CD4-positive, alpha-beta T cell treated with Interferon gamma for 1 hour (primary cell): ENCODE data around the gene ERGIC3.
"Not testable (repeated sequence)": the region's sequence is repeated elsewhere in the genome, so short reads cannot be mapped to it uniquely, and the experiment has no call there.

Experiments used
- DNase-seq: peaks from one replicate; pipeline ENCODE4 v3.0.0-alpha.2; 2020

Gene ERGIC3

GRCh38 chr20:35518955-35519354 lies 22.9 kb upstream of the ERGIC3 start:
- no peak for DNase-seq

- no peak for DNase-seq
These were observed 18.5 kb upstream of the ERGIC3 start for GRCh38 chr20:35523298-35523888.

GRCh38 chr20:35525639-35526038 lies 16.2 kb upstream of the ERGIC3 start:
- DNase-seq, result no peak

GRCh38 chr20:35527122-35527769 lies 14.6 kb upstream of the ERGIC3 start:
- no peak for DNase-seq

- DNase-seq, result no peak
These were observed 12.3 kb upstream of the ERGIC3 start, which contains the start of gene C20orf173 for GRCh38 chr20:35529552-35529951. C20orf173 (minus strand) TSS chr20:35529652; CDS start chr20:35529373, 279 bp downstream.

GRCh38 chr20:35539756-35540212 lies 2.1 kb upstream of the ERGIC3 start:
- DNase-seq, result peak; percentile 46

- DNase-seq, result no peak
These were observed 628 bp upstream of the ERGIC3 start for GRCh38 chr20:35541118-35541782.

GRCh38 chr20:35542990-35543389 lies 1.1 kb downstream of the ERGIC3 start:
- no peak for DNase-seq

- no peak for DNase-seq
These were observed 2.6 kb downstream of the ERGIC3 start for GRCh38 chr20:35544436-35544835.

GRCh38 chr20:35544941-35545340 lies 3.1 kb downstream of the ERGIC3 start:
- not testable (repeated sequence) for DNase-seq

GRCh38 chr20:35546127-35546526 lies 4.2 kb downstream of the ERGIC3 start:
- DNase-seq, result no peak

- no peak for DNase-seq
These were observed 5.5 kb downstream of the ERGIC3 start for GRCh38 chr20:35547329-35547728.

GRCh38 chr20:35551503-35551902 lies 9.6 kb downstream of the ERGIC3 start:
- DNase-seq, result no peak

GRCh38 chr20:35552914-35553313 lies 11.0 kb downstream of the ERGIC3 start:
- DNase-seq, result no peak

GRCh38 chr20:35555461-35555860 lies 13.6 kb downstream of the ERGIC3 start:
- DNase-seq, result not testable (repeated sequence)

GRCh38 chr20:35555951-35556645 lies 14.2 kb downstream of the ERGIC3 start:
- DNase-seq, result no peak

GRCh38 chr20:35556871-35557270 lies 15.0 kb downstream of the ERGIC3 start:
- no peak for DNase-seq

GRCh38 chr20:35558451-35558850 lies 16.6 kb downstream of the ERGIC3 start:
- no peak for DNase-seq

- DNase-seq, result no peak
These were observed 17.3 kb downstream of the ERGIC3 start for GRCh38 chr20:35559042-35559693.

GRCh38 chr20:35560105-35560511 lies 18.2 kb downstream of the ERGIC3 start:
- no peak for DNase-seq

- DNase-seq, result no peak
These were observed 18.7 kb downstream of the ERGIC3 start for GRCh38 chr20:35560541-35560940.

GRCh38 chr20:35561268-35561667 lies 19.4 kb downstream of the ERGIC3 start:
- peak; percentile 7 for DNase-seq

GRCh38 chr20:35561671-35562070 lies 19.8 kb downstream of the ERGIC3 start:
- DNase-seq, result no peak
